ENCODE measurements around the gene PRX. TPM values are rescaled to one million over a fixed set of nuclear protein-coding genes. Genes with fewer than 3 reads are reported as not detected.

PRX gene
- total and polyA plus RNA-seq, 2 of the 13 experiments (the other 11 are each of a cell fraction or from before 2014, with no cell fraction given) = 0.66 TPM

- TF ChIP-seq REPIN1 (CRISPR knock-in tag; IDR thresholded peaks at IDR 0.05; ENCODE audit: borderline replicate concordance, low read depth) (peak; percentile 56; the same call in 1 of the 2 replicates), PRDM10 (CRISPR knock-in tag; IDR thresholded peaks at IDR 0.05; ENCODE audit: low read depth) (peak; percentile 67; the same call in 1 of the 2 replicates), RAD21 (CRISPR knock-in tag; IDR thresholded peaks at IDR 0.05) (peak; percentile 51; the same call in 1 of the 2 replicates), BCL6 (CRISPR knock-in tag; IDR thresholded peaks at IDR 0.05) (0 out of 2 replicates have a peak, but pooled peaks have one; percentile 34), ZNF34 (CRISPR knock-in tag; IDR thresholded peaks at IDR 0.05; ENCODE audit: borderline replicate concordance) (no peak), HCFC1 (IDR thresholded peaks at IDR 0.05; ENCODE audit: low read depth, low read length) (peak; percentile 65; the same call in 1 of the 2 replicates), RELA (CRISPR knock-in tag; IDR thresholded peaks at IDR 0.05) (no peak), PRDM4 (CRISPR knock-in tag; IDR thresholded peaks at IDR 0.05; ENCODE audit: borderline replicate concordance) (no peak), ZFP62 (CRISPR knock-in tag; IDR thresholded peaks at IDR 0.05) (no peak), MNT (IDR thresholded peaks at IDR 0.05) (peak; percentile 89), ZNF558 (CRISPR knock-in tag; IDR thresholded peaks at IDR 0.05; ENCODE audit: borderline replicate concordance) (no peak), HNF4A (CRISPR knock-in tag; IDR thresholded peaks at IDR 0.05) (no peak), ZBTB46 (CRISPR knock-in tag; IDR thresholded peaks at IDR 0.05; ENCODE audit: borderline replicate concordance) (no peak), HOXA9 (CRISPR knock-in tag; IDR thresholded peaks at IDR 0.05; ENCODE audit: borderline replicate concordance) (no peak; the same call in 1 of the 2 replicates), SNRNP70 (IDR thresholded peaks at IDR 0.05; ENCODE audit: low read depth, low read length) (no peak), TRIM24 (CRISPR knock-in tag; IDR thresholded peaks at IDR 0.05) (no peak), MTA3 (CRISPR knock-in tag; IDR thresholded peaks at IDR 0.05) (no peak), ZNF768 (CRISPR knock-in tag; IDR thresholded peaks at IDR 0.05) (no peak), E2F5 (CRISPR knock-in tag; conservative IDR thresholded peaks at IDR 0.05) (no peak)
Measured at GRCh38 chr19:40348125-40348913, 64.9 kb downstream of the PRX start, which contains the start of the genes C19orf47 and PLD3 (continued).

Data from HepG2 (cell line).